Activated CD4-positive, CD25-positive, alpha-beta regulatory T cell treated with anti-CD3 and anti-CD28 coated beads, Interleukin-2, amount 50 U/mL, for 24 hours (primary cell): ENCODE results near the gene TMEM164.
"Not testable (repeated sequence)": the region's sequence is repeated elsewhere in the genome, so short reads cannot be mapped to it uniquely, and the experiment has no call there.

Experiments
- ATAC-seq, 2 donors: fragments of 150-1000 bp; cut with Tn5 transposase; one replicate each; pipeline ENCODE4 v1.10.0; 2021; ENCODE audit warnings: mild to moderate bottlenecking in 1 of 2, moderate library complexity in 1 of 2

The TMEM164 gene

GRCh38 chrX:110138557-110138956 lies 135.6 kb downstream of the TMEM164 start:
- no peak for ATAC-seq

- ATAC-seq = no peak
Observed at GRCh38 chrX:110139172-110139571, 136.3 kb downstream of the TMEM164 start.

- no peak for ATAC-seq
Observed at GRCh38 chrX:110142096-110142495, 139.2 kb downstream of the TMEM164 start.

GRCh38 chrX:110143454-110144210 lies 140.7 kb downstream of the TMEM164 start:
- ATAC-seq = no peak

- no peak for ATAC-seq
Observed at GRCh38 chrX:110145311-110145710, 142.4 kb downstream of the TMEM164 start.

- no peak for ATAC-seq
Observed at GRCh38 chrX:110145854-110146253, 142.9 kb downstream of the TMEM164 start.

GRCh38 chrX:110146521-110146920 lies 143.6 kb downstream of the TMEM164 start:
- ATAC-seq = peak in 1 of 2 donors; percentile 46

GRCh38 chrX:110153244-110153643 lies 150.3 kb downstream of the TMEM164 start:
- ATAC-seq = no peak

- no peak for ATAC-seq
Observed at GRCh38 chrX:110153896-110154295, 151.0 kb downstream of the TMEM164 start.

- not testable (repeated sequence) for ATAC-seq
Observed at GRCh38 chrX:110154328-110154727, 151.4 kb downstream of the TMEM164 start.

GRCh38 chrX:110155759-110156158 lies 152.8 kb downstream of the TMEM164 start:
- ATAC-seq = no peak

GRCh38 chrX:110156167-110156754 lies 153.3 kb downstream of the TMEM164 start:
- ATAC-seq = no peak

GRCh38 chrX:110157444-110157843 lies 154.5 kb downstream of the TMEM164 start:
- ATAC-seq = no peak

- no peak for ATAC-seq
Observed at GRCh38 chrX:110159235-110159634, 156.3 kb downstream of the TMEM164 start.

GRCh38 chrX:110159865-110160264 lies 157.0 kb downstream of the TMEM164 start:
- ATAC-seq = no peak

GRCh38 chrX:110161361-110161686 lies 158.4 kb downstream of the TMEM164 start:
- ATAC-seq = no peak

- ATAC-seq = no peak
Observed at GRCh38 chrX:110162131-110162530, 159.2 kb downstream of the TMEM164 start.

GRCh38 chrX:110162867-110163266 lies 160.0 kb downstream of the TMEM164 start:
- no peak for ATAC-seq

GRCh38 chrX:110163488-110163887 lies 160.6 kb downstream of the TMEM164 start:
- ATAC-seq = no peak

- ATAC-seq = no peak
Observed at GRCh38 chrX:110167952-110168451, 165.1 kb downstream of the TMEM164 start.

GRCh38 chrX:110168585-110168984 lies 165.7 kb downstream of the TMEM164 start:
- ATAC-seq = no peak

GRCh38 chrX:110170029-110170428 lies 167.1 kb downstream of the TMEM164 start:
- no peak for ATAC-seq

GRCh38 chrX:110171442-110171841 lies 168.5 kb downstream of the TMEM164 start:
- no peak for ATAC-seq

- peak; percentile 33 to 35 for ATAC-seq
Observed at GRCh38 chrX:110172215-110172614, 169.3 kb downstream of the TMEM164 start.
